ENCODE measurements around the gene HSD17B11. TPM values are rescaled to one million over a fixed set of nuclear protein-coding genes. Genes with fewer than 3 reads are reported as not detected.

The HSD17B11 gene
- total and polyA plus RNA-seq, 2 experiments from 2014 or later: 76.0 to 171 TPM

DNA sequence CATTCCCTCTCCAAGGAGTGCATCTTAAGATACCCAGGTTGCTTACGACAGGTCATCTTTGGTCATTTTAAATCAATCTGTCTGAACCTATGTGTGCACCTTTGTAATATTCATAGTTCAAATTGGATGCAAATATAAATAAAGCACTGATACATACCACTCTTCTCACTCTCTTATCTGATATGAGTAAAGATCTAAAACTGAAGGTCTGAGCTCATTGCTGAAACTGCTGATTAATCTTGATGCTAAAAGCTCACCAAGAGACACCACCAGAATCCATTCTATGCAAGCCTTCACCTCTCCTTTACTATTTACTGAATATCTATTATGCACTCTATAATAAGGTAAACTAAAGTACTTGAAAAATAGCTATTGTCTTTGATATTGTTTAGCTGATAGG lies 84.9 kb downstream of the HSD17B11 start:
- Histone ChIP-seq H3K27ac (no peak overlapping the region), H3K27me3 (no peaks in the 10 kb centered on the region), H3K4me1 (ENCODE audit: insufficient read depth) (peaks cover 6% of the 10 kb centered on the region), H3K9me2 (replicated peaks; ENCODE audit: insufficient read depth) (no peaks in the 10 kb centered on the region), H2AFZ (no peak overlapping the region), H4K20me1 (ENCODE audit: insufficient read depth, poor library complexity, severe bottlenecking) (no peaks in the 10 kb centered on the region), H3K4me3 (no peak overlapping the region), H3K79me2 (no peaks in the 10 kb centered on the region), H3K36me3 (replicated peaks; ENCODE audit: insufficient read depth, low read depth) (no peaks in the 10 kb centered on the region), H3K9me3 (ENCODE audit: low read depth) (no peaks in the 10 kb centered on the region), H3K4me2 (no peak overlapping the region)
- no peak for DNase-seq (ENCODE audit: low spot score)
- WGBS (ENCODE audit: low lambda C conversion rate, missing lambda C conversion rate): 94% methylated on average over 1 of the region's 1 CpG
- TF ChIP-seq EZH2 (IDR thresholded peaks at IDR 0.05; ENCODE audit: borderline replicate concordance) (no peak), EZH2phosphoT487 (IDR thresholded peaks at IDR 0.05; ENCODE audit: low read depth, severe bottlenecking, unreplicated experiment) (no peak)
- TF ChIP-seq, protein P1, sequence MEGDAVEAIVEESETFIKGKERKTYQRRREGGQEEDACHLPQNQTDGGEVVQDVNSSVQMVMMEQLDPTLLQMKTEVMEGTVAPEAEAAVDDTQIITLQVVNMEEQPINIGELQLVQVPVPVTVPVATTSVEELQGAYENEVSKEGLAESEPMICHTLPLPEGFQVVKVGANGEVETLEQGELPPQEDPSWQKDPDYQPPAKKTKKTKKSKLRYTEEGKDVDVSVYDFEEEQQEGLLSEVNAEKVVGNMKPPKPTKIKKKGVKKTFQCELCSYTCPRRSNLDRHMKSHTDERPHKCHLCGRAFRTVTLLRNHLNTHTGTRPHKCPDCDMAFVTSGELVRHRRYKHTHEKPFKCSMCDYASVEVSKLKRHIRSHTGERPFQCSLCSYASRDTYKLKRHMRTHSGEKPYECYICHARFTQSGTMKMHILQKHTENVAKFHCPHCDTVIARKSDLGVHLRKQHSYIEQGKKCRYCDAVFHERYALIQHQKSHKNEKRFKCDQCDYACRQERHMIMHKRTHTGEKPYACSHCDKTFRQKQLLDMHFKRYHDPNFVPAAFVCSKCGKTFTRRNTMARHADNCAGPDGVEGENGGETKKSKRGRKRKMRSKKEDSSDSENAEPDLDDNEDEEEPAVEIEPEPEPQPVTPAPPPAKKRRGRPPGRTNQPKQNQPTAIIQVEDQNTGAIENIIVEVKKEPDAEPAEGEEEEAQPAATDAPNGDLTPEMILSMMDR (IDR thresholded peaks at IDR 0.05; ENCODE audit: poor library complexity): no peak

DNA sequence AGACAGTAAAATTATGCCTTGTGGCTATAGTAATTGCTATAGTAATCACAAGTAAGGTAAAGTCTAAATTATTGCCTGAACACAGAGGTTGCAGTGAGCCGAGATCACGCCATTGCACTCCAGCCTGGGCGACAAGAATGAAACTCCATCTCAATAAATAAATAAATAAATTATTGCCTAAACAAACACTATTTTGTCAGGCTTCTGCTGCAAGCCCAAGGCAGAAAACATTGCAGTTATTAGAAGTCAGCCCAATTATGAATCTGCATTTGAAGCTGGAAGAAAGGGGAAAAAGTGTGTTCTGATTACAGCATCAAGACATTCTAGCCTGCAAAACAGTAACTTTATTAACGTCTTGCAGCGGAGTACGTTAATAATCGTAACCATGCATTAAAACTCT lies 85.4 kb downstream of the HSD17B11 start:
- H3K4me1 ChIP-seq (ENCODE audit: insufficient read depth): peaks cover 6% of the 10 kb centered on the region
- TF ChIP-seq EZH2 (IDR thresholded peaks at IDR 0.05; ENCODE audit: borderline replicate concordance) (no peak), EZH2phosphoT487 (IDR thresholded peaks at IDR 0.05; ENCODE audit: low read depth, severe bottlenecking, unreplicated experiment) (no peak)
- TF ChIP-seq, protein P1 (IDR thresholded peaks at IDR 0.05; ENCODE audit: poor library complexity): no peak
- no peaks in the 10 kb centered on the region for H3K27me3 ChIP-seq
- H4K20me1 ChIP-seq (ENCODE audit: insufficient read depth, poor library complexity, severe bottlenecking): no peaks in the 10 kb centered on the region
- no peak overlapping the region for H3K4me3 ChIP-seq
- H3K36me3 ChIP-seq (replicated peaks; ENCODE audit: insufficient read depth, low read depth): no peaks in the 10 kb centered on the region
- H3K4me2 ChIP-seq: peak overlapping the region; percentile 40
- 79% methylated on average over 7 of the region's 7 CpGs for WGBS (ENCODE audit: low lambda C conversion rate, missing lambda C conversion rate)
- DNase-seq (ENCODE audit: low spot score): no peak
- H3K79me2 ChIP-seq: no peaks in the 10 kb centered on the region
- H3K9me2 ChIP-seq (replicated peaks; ENCODE audit: insufficient read depth): no peaks in the 10 kb centered on the region
- H3K9me3 ChIP-seq (ENCODE audit: low read depth): no peaks in the 10 kb centered on the region
- H2AFZ ChIP-seq: no peak overlapping the region
- peak overlapping the region; percentile 33 for H3K27ac ChIP-seq

DNA sequence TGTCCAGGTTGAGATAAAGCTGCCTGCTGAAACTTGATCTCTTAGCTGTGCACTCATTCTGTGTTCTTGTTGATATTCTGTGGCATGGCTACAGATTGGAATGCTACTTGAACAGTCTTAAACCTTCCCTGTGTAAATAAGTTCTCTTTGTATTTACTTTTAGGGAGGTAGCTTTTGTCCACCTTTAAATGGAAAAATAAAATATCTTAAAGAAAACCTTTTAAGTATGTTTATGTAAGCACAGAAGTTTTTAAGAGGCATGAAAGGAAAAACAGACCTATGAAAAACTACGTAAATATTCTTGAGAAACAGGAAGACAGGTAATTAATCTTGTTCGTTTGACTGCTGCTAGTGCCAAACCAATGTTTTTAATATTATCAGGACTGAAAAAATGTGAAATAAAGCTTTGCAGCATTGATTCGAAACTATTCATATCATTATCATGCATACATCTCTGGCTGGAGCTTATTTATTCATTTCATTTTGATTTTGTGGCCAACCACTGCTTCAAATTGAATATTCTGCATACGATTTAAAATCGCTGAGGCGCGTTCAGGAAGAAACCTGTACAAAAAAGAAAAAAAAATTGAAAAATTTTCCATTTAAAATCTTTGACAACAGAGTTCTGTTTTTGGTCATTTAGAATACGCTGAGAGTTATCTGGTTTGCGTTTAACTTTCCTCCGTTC lies 86.1 kb downstream of the HSD17B11 start:
- peak; percentile 19 for DNase-seq (ENCODE audit: low spot score)
- no peak overlapping the region for H3K4me3 ChIP-seq
- 68% methylated on average over 10 of the region's 10 CpGs for WGBS (ENCODE audit: low lambda C conversion rate, missing lambda C conversion rate)

More for the DNA sequence above, 86.1 kb downstream of the HSD17B11 start:
- Histone ChIP-seq H3K4me2 (peak overlapping the region; percentile 40), H3K36me3 (replicated peaks; ENCODE audit: insufficient read depth, low read depth) (no peaks in the 10 kb centered on the region), H3K27ac (peak overlapping the region; percentile 55), H4K20me1 (ENCODE audit: insufficient read depth, poor library complexity, severe bottlenecking) (no peaks in the 10 kb centered on the region), H3K27me3 (no peaks in the 10 kb centered on the region), H2AFZ (no peak overlapping the region), H3K9me3 (ENCODE audit: low read depth) (no peaks in the 10 kb centered on the region), H3K9me2 (replicated peaks; ENCODE audit: insufficient read depth) (no peaks in the 10 kb centered on the region), H3K79me2 (no peaks in the 10 kb centered on the region), H3K4me1 (ENCODE audit: insufficient read depth) (peaks cover 6% of the 10 kb centered on the region)
- TF ChIP-seq, protein P1 (IDR thresholded peaks at IDR 0.05; ENCODE audit: poor library complexity): no peak
- TF ChIP-seq EZH2 (IDR thresholded peaks at IDR 0.05; ENCODE audit: borderline replicate concordance) (no peak), EZH2phosphoT487 (IDR thresholded peaks at IDR 0.05; ENCODE audit: low read depth, severe bottlenecking, unreplicated experiment) (no peak)

All from hepatocyte (in vitro differentiated cells).